HG03442 (cell line): Measurements from ENCODE around the gene NPHP1.
"Not testable (repeated sequence)": the region's sequence is repeated elsewhere in the genome, so short reads cannot be mapped to it uniquely, and the experiment has no call there.

ENCODE experiments used
- ATAC-seq: cut with Tn5 transposase; IDR thresholded peaks from one replicate; pipeline ENCODE4 v1.9.1; 2021; ENCODE audit warnings: mild to moderate bottlenecking, moderate library complexity; ENCODE audit not compliant: unreplicated experiment

NPHP1 gene

GRCh38 chr2:110131166-110131565 lies 73.6 kb downstream of the NPHP1 start:
- ATAC-seq, result no peak

- ATAC-seq, result no peak
Observed at GRCh38 chr2:110130757-110131156, 74.1 kb downstream of the NPHP1 start.

DNA sequence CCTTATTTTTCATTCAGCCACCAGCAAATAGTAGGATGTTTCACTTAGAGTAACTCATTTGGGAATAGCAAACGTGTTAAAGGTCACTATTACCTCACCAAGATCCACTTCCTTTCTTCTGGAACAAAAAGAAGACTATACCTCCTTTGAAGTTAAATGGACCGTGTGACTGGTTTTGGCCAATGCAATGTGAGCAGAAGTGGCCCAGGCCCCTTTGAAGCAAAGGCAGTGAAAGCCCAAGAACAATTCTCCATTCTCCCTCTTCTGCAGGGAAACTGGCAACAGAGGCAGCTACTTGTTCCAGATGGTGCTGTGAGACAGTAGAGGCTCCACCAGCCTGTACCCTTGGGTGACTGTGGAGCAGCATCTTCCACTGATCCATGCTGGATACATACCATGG lies 77.9 kb downstream of the NPHP1 start:
- ATAC-seq, result no peak

DNA sequence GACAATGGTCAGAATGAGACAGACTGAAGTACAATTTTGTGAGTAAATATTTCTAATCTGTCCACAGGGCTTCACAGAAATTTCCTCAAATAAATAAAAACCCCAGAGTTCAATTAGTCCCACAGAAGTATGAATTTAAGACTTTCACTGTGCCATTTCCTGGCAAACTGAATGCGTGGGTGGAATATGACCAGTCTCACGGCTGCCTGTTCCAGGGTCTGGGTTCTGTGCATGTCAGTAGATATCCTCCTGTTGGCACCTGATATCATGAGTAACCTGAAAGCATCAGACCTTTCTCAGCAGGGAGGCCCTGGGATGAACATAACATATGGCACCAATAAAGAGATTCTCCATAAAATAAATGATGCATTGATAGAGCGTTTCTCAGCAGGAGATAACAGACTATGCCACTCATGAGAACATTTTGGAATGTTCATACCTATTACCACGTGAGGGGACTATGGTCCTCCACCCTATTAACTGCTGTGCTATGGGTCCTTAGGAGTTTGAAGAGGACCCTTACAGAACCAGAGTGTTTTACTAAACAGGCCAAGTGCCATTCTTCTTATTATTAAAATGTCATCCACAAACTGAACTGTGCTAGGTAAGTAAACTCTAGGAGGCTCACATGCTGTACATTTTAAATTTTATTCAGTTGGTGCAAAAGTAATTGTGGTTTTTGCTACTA lies 78.6 kb downstream of the NPHP1 start:
- ATAC-seq, result no peak

- ATAC-seq, result no peak
Observed at GRCh38 chr2:110124939-110125691, 79.7 kb downstream of the NPHP1 start.

DNA sequence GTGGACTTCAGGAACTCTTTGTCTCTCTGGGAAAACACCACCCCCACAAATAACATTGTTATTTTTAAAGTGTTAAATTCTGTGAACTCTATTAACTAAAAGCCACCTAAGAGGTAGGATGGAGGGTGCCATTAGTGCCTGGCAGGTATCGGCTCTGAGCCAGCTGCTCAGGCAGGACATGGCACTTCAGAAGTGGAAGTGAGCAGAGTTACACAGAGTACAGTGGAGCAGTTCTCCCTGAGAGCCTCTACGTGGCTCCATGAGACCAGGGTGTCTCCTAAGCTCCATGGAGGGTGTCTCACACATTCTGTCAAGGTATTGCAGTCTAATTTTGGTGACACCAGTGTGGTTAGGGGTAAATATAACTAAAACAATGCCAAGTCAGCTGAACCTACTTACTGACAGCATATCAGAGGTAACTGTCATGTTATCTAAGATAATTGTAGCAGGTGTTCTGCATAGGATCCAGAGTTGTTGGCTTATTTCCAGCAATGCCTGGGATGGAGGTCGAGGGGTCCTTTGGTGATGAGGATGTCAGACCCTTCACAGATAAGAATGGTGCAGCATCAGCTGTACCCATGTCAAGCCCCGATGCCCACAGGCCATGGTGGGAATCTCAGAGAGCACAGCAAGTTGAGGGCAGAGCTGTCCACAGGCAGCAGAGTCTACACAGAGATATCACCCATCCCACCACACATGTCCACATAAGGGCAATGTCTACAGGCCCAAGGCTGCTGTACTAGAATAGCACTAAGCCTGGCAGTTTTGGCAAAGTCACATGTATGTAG lies 80.6 kb downstream of the NPHP1 start:
- no peak for ATAC-seq

DNA sequence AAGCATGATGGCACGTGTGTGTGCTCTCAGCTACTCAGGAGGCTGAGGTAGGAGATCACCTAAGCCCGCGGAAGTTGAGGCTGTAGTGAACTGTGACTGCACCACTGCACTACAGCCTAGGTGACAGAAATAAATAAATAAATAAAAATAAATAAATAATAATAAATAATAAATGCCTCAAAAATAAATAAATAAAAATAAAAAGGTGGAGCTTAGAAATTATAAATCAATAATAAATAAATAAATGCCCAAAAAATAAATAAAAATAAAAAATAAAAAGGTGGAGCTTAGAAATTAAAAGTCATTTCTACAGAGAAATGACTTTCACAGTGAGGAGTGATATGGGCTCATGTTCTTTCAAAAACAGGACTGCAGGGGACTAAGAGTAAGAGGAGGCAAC lies 83.2 kb downstream of the NPHP1 start:
- no peak for ATAC-seq

- no peak for ATAC-seq
Observed at GRCh38 chr2:110121052-110121334, 83.8 kb downstream of the NPHP1 start.

- ATAC-seq, result no peak
Observed at GRCh38 chr2:110120171-110121051, 84.4 kb downstream of the NPHP1 start.

- no peak for ATAC-seq
Observed at GRCh38 chr2:110116033-110116710, 88.6 kb downstream of the NPHP1 start.

GRCh38 chr2:110115291-110116032 lies 89.4 kb downstream of the NPHP1 start, which contains the start of gene MALL:
Gene MALL, minus strand, starts transcription at chr2:110115822. Its CDS starts 30 bp downstream, at chr2:110115792.
- no peak for ATAC-seq

GRCh38 chr2:110114831-110115255 lies 90.0 kb downstream of the NPHP1 start:
- no peak for ATAC-seq

DNA sequence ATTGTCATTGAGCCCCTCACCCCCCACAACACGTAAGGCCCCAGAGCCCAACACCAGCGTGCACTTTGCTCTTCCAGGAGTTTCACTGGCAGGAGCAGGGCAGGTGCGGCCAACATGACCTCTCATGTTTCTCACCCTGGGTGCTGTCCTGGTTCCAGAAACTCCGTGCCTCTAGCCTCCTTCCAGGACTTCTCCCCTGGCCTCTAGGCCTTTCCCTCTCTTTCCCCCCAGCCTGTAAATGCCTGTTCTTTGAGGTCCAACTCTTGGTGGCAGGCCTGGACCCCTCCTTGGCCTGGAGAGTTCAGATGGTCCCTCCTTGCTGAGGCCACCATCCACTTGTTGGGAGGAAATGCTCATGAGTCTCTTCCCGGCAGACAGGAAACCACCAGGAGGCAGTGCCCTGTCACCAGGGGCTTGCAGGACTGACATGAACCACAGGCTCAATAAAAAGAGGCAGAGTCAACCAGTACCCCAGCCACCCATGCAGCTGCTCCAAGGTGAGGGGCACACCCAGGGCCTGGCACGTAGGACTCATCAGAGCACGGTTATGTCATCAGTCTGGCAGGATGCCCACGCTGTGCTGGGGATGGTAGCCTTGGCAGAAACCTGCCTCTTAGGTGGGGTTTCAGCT lies 90.7 kb downstream of the NPHP1 start:
- no peak for ATAC-seq

- ATAC-seq, result not testable (repeated sequence)
Observed at GRCh38 chr2:110108291-110108690, 96.5 kb downstream of the NPHP1 start.

DNA sequence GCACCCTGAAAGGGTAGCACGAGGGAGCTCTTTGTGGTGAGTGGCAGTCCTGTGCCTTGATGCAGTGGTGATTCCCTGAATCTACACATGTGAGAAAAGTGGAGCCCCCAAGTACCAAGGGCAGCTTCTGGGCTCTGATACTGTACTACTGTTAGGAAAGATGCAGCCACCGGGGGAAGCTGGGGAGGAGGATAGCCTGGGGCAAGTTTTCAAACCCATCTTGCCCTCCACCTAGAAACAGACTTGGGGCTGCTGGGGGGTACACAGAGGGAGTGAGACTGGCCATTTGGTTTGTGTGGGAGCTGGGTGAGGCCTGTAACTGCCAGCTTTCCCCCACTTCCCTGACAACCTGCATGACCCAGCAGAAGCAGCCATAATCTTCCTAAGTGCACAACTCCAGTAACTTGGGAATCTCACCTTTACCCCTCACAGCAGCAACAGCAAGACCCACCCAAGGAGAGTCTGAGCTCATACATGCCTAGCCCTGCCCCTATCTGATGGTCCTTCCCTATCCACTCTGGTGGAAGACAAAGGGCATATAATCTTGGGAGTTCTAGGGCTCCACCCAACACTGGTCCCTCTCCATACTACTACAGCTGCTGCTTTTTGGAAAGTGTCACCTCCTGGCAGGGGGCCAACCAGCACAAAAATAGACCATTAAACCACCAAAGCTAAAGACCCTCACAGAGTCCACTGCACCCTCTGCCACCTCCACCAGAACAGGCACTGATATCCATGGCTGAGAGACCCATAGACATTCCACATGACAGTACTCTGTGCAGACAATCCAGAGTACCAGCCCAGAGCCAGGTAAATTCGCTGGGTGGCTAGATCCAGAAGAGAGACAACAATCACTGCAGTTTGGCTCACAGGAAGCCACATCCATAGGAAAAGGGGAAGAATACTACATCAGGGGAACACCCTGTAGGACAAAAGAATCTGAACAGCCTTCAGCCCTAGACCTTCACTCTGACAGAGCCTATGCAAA lies 97.4 kb downstream of the NPHP1 start:
- ATAC-seq, result no peak

DNA sequence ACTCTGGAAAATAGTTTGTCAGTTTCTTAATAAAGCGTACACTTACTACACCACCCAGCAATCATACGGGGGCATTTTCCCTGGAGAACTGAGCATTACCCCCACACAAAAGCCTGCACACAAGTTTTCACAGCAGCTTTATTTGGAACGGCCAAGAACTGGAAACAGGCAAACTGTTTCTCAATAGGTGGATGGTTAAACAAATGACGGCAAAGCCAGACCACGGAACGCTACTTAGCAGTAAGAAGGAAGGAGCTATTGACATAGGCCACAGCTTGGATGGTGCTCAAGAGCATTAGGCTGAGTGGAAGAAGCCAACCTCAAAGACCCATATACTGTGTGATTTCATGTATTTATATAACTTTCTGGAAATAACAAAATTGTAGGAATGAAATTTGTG lies 98.2 kb downstream of the NPHP1 start:
- ATAC-seq, result no peak

- no peak for ATAC-seq
Observed at GRCh38 chr2:110105608-110106467, 99.0 kb downstream of the NPHP1 start.
